Choroid plexus epithelial cell (primary cell): Measurements from ENCODE around the gene PRKCE.
"Not testable (repeated sequence)": the region's sequence is repeated elsewhere in the genome, so short reads cannot be mapped to it uniquely, and the experiment has no call there.

Experiments used
- DNase-seq: peaks from one replicate; pipeline ENCODE4 v3.0.0-alpha.2; 2010; ENCODE audit warnings: low read depth
- H3K4me3 ChIP-seq: 2 replicates; pipeline ENCODE4 v1.5.1; 2011; ENCODE audit warnings: low read depth, mild to moderate bottlenecking, control low read depth, low read length, moderate library complexity
- CTCF ChIP-seq: conservative IDR thresholded peaks from 2 replicates; pipeline ENCODE4 v1.5.1; 2011; ENCODE audit warnings: low read depth, mild to moderate bottlenecking, control low read depth, inconsistent platforms, low read length, moderate library complexity

Gene PRKCE

GRCh38 chr2:45685260-45685659, 33.8 kb downstream of the PRKCE start:
- no peak overlapping the region for H3K4me3 ChIP-seq
- no peak for TF ChIP-seq CTCF
- no peak for DNase-seq

GRCh38 chr2:45687964-45688363, 36.5 kb downstream of the PRKCE start:
- no peak for TF ChIP-seq CTCF
- no peak overlapping the region for H3K4me3 ChIP-seq
- no peak for DNase-seq

- no peak for DNase-seq
- H3K4me3 ChIP-seq: no peak overlapping the region
- no peak for TF ChIP-seq CTCF
These were observed 37.2 kb downstream of the PRKCE start for GRCh38 chr2:45688479-45689298.

GRCh38 chr2:45690231-45690630, 38.8 kb downstream of the PRKCE start:
- TF ChIP-seq CTCF: no peak
- DNase-seq: no peak
- no peak overlapping the region for H3K4me3 ChIP-seq

- DNase-seq: no peak
- no peak for TF ChIP-seq CTCF
- H3K4me3 ChIP-seq: no peak overlapping the region
These were observed 39.9 kb downstream of the PRKCE start for GRCh38 chr2:45691171-45691999.

- DNase-seq: no peak
- TF ChIP-seq CTCF: no peak
- no peak overlapping the region for H3K4me3 ChIP-seq
These were observed 41.1 kb downstream of the PRKCE start for GRCh38 chr2:45692566-45692965.

GRCh38 chr2:45695480-45696007, 44.1 kb downstream of the PRKCE start:
- H3K4me3 ChIP-seq, DNase-seq: not testable (repeated sequence)
